ENCODE results near the gene FRY.

FRY gene

GRCh38 chr13:32151240-32151639 is 119.7 kb downstream of the FRY start:
- Histone ChIP-seq H3K4me1 (no peaks in the 10 kb centered on the region), H3K4me3 (ENCODE audit: low read depth, low read length) (no peak overlapping the region), H3K27ac (no peak overlapping the region), H3K79me2 (no peaks in the 10 kb centered on the region), H3K36me3 (ENCODE audit: control insufficient read depth, insufficient read depth, low read length) (no peaks in the 10 kb centered on the region), H3K27me3 (ENCODE audit: control insufficient read depth, insufficient read depth, low read length) (no peaks in the 10 kb centered on the region), H3K9ac (no peak overlapping the region), H2AFZ (no peak overlapping the region), H3K9me3 (ENCODE audit: control insufficient read depth, low read length) (no peaks in the 10 kb centered on the region), H3K4me2 (ENCODE audit: low read length) (no peak overlapping the region)
- TF ChIP-seq, protein P1, sequence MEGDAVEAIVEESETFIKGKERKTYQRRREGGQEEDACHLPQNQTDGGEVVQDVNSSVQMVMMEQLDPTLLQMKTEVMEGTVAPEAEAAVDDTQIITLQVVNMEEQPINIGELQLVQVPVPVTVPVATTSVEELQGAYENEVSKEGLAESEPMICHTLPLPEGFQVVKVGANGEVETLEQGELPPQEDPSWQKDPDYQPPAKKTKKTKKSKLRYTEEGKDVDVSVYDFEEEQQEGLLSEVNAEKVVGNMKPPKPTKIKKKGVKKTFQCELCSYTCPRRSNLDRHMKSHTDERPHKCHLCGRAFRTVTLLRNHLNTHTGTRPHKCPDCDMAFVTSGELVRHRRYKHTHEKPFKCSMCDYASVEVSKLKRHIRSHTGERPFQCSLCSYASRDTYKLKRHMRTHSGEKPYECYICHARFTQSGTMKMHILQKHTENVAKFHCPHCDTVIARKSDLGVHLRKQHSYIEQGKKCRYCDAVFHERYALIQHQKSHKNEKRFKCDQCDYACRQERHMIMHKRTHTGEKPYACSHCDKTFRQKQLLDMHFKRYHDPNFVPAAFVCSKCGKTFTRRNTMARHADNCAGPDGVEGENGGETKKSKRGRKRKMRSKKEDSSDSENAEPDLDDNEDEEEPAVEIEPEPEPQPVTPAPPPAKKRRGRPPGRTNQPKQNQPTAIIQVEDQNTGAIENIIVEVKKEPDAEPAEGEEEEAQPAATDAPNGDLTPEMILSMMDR (IDR thresholded peaks at IDR 0.05): no peak

DNA sequence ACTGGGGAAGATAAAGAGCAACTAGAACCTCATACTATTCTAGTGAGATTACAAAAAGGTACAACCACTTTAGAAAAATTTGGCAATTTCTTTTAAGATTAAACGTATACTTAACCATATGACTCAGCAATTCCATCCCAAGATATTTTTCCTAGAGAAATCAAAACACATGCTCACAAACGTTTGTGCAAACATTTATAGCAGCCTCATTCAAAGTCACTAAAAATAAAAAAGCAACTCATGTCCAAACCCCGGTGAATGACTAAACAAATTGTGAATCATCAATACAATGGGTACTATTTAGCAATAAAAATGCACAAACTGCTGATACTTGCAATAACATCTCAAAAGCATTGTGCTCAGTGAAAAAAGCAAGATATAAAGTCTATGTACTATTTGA is 121.5 kb downstream of the FRY start:
- no peak overlapping the region for H3K4me2 ChIP-seq (ENCODE audit: low read length)
- TF ChIP-seq, protein P1 (IDR thresholded peaks at IDR 0.05): no peak
- no peak overlapping the region for H3K9ac ChIP-seq
- no peaks in the 10 kb centered on the region for H3K4me1 ChIP-seq
- no peak overlapping the region for H3K27ac ChIP-seq
- no peak overlapping the region for H2AFZ ChIP-seq
- H3K4me3 ChIP-seq (ENCODE audit: low read depth, low read length): no peak overlapping the region
- no peaks in the 10 kb centered on the region for H3K79me2 ChIP-seq
- no peaks in the 10 kb centered on the region for H3K36me3 ChIP-seq (ENCODE audit: control insufficient read depth, insufficient read depth, low read length)
- no peaks in the 10 kb centered on the region for H3K27me3 ChIP-seq (ENCODE audit: control insufficient read depth, insufficient read depth, low read length)
- no peaks in the 10 kb centered on the region for H3K9me3 ChIP-seq (ENCODE audit: control insufficient read depth, low read length)

DNA sequence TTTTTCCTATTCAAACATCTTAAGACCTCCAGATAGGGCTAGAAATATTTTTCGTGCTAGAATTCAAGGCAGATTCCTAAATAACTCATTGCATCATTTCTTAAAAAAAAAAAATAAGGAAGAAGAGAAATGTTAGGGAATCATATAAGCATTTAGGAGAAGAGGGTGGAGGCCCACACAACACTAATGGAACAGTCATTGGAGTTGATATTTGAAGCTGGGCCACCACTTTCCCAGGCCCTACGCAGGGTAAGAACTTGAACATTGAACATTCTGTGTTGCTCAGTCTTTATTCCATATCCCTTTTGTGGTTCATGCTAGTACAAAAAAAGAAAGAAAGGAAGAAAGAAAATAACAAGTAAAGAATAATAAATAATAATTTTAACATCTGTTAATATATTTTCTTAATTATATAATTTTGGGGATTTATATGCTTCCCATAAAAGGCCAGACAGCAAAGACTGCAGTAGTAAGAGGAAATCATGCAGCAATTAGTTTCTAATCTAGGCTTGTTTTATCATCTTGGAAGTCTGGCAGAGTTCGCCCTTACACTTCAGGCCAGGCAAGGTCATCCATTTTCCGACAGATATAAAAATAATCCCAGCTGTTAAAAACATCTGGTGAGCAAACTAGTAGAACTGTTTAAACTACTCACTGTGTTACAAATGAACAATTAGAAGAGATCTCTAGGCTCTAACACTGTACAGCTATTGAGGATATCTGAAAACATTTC is 127.7 kb downstream of the FRY start:
- H3K4me2 ChIP-seq (ENCODE audit: low read length): no peak overlapping the region
- no peaks in the 10 kb centered on the region for H3K4me1 ChIP-seq
- H3K9ac ChIP-seq: no peak overlapping the region
- H2AFZ ChIP-seq: no peak overlapping the region
- no peak overlapping the region for H3K27ac ChIP-seq
- H3K9me3 ChIP-seq (ENCODE audit: control insufficient read depth, low read length): no peaks in the 10 kb centered on the region
- TF ChIP-seq, protein P1 (IDR thresholded peaks at IDR 0.05): no peak
- no peaks in the 10 kb centered on the region for H3K27me3 ChIP-seq (ENCODE audit: control insufficient read depth, insufficient read depth, low read length)
- no peaks in the 10 kb centered on the region for H3K79me2 ChIP-seq
- no peak overlapping the region for H3K4me3 ChIP-seq (ENCODE audit: low read depth, low read length)
- H3K36me3 ChIP-seq (ENCODE audit: control insufficient read depth, insufficient read depth, low read length): no peaks in the 10 kb centered on the region

GRCh38 chr13:32162395-32163005 is 130.9 kb downstream of the FRY start:
- Histone ChIP-seq H3K9ac (no peak overlapping the region), H3K9me3 (ENCODE audit: control insufficient read depth, low read length) (no peaks in the 10 kb centered on the region), H3K36me3 (ENCODE audit: control insufficient read depth, insufficient read depth, low read length) (no peaks in the 10 kb centered on the region), H3K79me2 (no peaks in the 10 kb centered on the region), H3K27me3 (ENCODE audit: control insufficient read depth, insufficient read depth, low read length) (no peaks in the 10 kb centered on the region), H3K27ac (no peak overlapping the region), H3K4me1 (no peaks in the 10 kb centered on the region), H2AFZ (no peak overlapping the region), H3K4me3 (ENCODE audit: low read depth, low read length) (no peak overlapping the region), H3K4me2 (ENCODE audit: low read length) (no peak overlapping the region)
- TF ChIP-seq, protein P1 (IDR thresholded peaks at IDR 0.05): no peak

All from parathyroid adenoma (tissue), 2 donors.